ENCODE data around the gene MOGAT2. TPM values are rescaled to one million over a fixed set of nuclear protein-coding genes. Genes with fewer than 3 reads are reported as not detected.
A peak's percentile ranks its signal among the peaks of the same experiment; 100 is the strongest.

The MOGAT2 gene
- total and polyA plus RNA-seq, 2 of the 13 experiments (the other 11 are each of a cell fraction or from before 2014, with no cell fraction given) = 27.2 to 27.8 TPM

- H3K79me2 ChIP-seq (ENCODE audit: insufficient read depth, low read length) = no peaks in the 10 kb centered on the region
- no peak overlapping the region for H3K4me3 ChIP-seq (replicated peaks in 1 of 3; ENCODE audit: insufficient read depth in 1 of 3, low read depth in 2 of 3, low read length in 3 of 3)
- FAIRE-seq (no peak), DNase-seq (ENCODE audit: low spot score) (no peak), ATAC-seq (no peak)
- no TSS peak for BruUV-seq (replicated peaks)
- no peak overlapping the region for H3K27ac ChIP-seq (ENCODE audit: extremely low read length, insufficient read depth, low read length)
- no peaks in the 10 kb centered on the region for H3K36me3 ChIP-seq (replicated peaks in 1 of 2; ENCODE audit: control insufficient read depth in 1 of 2, insufficient read depth in 2 of 2, low read length in 2 of 2)
- no peaks in the 10 kb centered on the region for H4K20me1 ChIP-seq (ENCODE audit: insufficient read depth, low read length)
- 0% methylated on average over 1 of the region's 2 CpGs for WGBS (ENCODE audit: low lambda C conversion rate)
- H3K9ac ChIP-seq (ENCODE audit: insufficient read depth, low read depth, low read length) = no peak overlapping the region
- no peaks in the 10 kb centered on the region for H3K9me3 ChIP-seq (ENCODE audit: low read length)
- TF ChIP-seq, protein P1, sequence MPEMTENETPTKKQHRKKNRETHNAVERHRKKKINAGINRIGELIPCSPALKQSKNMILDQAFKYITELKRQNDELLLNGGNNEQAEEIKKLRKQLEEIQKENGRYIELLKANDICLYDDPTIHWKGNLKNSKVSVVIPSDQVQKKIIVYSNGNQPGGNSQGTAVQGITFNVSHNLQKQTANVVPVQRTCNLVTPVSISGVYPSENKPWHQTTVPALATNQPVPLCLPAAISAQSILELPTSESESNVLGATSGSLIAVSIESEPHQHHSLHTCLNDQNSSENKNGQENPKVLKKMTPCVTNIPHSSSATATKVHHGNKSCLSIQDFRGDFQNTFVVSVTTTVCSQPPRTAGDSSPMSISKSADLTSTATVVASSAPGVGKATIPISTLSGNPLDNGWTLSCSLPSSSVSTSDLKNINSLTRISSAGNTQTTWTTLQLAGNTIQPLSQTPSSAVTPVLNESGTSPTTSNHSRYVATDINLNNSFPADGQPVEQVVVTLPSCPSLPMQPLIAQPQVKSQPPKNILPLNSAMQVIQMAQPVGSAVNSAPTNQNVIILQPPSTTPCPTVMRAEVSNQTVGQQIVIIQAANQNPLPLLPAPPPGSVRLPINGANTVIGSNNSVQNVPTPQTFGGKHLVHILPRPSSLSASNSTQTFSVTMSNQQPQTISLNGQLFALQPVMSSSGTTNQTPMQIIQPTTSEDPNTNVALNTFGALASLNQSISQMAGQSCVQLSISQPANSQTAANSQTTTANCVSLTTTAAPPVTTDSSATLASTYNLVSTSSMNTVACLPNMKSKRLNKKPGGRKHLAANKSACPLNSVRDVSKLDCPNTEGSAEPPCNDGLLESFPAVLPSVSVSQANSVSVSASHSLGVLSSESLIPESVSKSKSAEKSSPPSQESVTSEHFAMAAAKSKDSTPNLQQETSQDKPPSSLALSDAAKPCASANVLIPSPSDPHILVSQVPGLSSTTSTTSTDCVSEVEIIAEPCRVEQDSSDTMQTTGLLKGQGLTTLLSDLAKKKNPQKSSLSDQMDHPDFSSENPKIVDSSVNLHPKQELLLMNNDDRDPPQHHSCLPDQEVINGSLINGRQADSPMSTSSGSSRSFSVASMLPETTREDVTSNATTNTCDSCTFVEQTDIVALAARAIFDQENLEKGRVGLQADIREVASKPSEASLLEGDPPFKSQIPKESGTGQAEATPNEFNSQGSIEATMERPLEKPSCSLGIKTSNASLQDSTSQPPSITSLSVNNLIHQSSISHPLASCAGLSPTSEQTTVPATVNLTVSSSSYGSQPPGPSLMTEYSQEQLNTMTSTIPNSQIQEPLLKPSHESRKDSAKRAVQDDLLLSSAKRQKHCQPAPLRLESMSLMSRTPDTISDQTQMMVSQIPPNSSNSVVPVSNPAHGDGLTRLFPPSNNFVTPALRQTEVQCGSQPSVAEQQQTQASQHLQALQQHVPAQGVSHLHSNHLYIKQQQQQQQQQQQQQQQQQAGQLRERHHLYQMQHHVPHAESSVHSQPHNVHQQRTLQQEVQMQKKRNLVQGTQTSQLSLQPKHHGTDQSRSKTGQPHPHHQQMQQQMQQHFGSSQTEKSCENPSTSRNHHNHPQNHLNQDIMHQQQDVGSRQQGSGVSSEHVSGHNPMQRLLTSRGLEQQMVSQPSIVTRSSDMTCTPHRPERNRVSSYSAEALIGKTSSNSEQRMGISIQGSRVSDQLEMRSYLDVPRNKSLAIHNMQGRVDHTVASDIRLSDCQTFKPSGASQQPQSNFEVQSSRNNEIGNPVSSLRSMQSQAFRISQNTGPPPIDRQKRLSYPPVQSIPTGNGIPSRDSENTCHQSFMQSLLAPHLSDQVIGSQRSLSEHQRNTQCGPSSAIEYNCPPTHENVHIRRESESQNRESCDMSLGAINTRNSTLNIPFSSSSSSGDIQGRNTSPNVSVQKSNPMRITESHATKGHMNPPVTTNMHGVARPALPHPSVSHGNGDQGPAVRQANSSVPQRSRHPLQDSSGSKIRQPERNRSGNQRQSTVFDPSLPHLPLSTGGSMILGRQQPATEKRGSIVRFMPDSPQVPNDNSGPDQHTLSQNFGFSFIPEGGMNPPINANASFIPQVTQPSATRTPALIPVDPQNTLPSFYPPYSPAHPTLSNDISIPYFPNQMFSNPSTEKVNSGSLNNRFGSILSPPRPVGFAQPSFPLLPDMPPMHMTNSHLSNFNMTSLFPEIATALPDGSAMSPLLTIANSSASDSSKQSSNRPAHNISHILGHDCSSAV (CRISPR knock-in tag; IDR thresholded peaks at IDR 0.05; ENCODE audit: borderline replicate concordance) = no peak
- TF ChIP-seq CEBPB (IDR thresholded peaks at IDR 0.05; ENCODE audit: borderline replicate concordance, low read depth, low read length) = peak; percentile 38; the same call in 1 of the 2 replicates
- 0 out of 2 replicates have a peak, but pooled peaks have one; percentile 0 for TF ChIP-seq BCL6 (CRISPR knock-in tag; IDR thresholded peaks at IDR 0.05)
- peak; percentile 35; the same call in 1 of the 2 replicates for TF ChIP-seq CEBPG (CRISPR knock-in tag; IDR thresholded peaks at IDR 0.05)
- peak; percentile 4; the same call in 1 of the 2 replicates for TF ChIP-seq HNF4A (CRISPR knock-in tag; IDR thresholded peaks at IDR 0.05)
- no peak for TF ChIP-seq CREB1 (IDR thresholded peaks at IDR 0.05)
- no peak for TF ChIP-seq CREB1 (CRISPR knock-in tag; IDR thresholded peaks at IDR 0.05)
- ChIA-PET CTCF (ENCODE audit: low intra/inter-chr PET ratio, low total read pairs) (no interaction called here), POLR2A (no interaction called here)
- in situ Hi-C loops (cut with HindIII; ENCODE audit: extremely low pct_ligation_motif_present, low pct_unique_long_range_greater_than_20kb) (no loop called here), intact Hi-C loops (cut with micrococcal nuclease; ENCODE audit: unreplicated experiment) (no loop called here)
- peaks cover 66% of the 10 kb centered on the region for H3K4me1 ChIP-seq (ENCODE audit: insufficient read depth, low read length)
- no peaks in the 10 kb centered on the region for H3K27me3 ChIP-seq (ENCODE audit: control insufficient read depth in 1 of 2, insufficient read depth in 2 of 2, low read length in 2 of 2)
- no peak overlapping the region for H2AFZ ChIP-seq (ENCODE audit: low read length)
- H3K4me2 ChIP-seq (ENCODE audit: low read depth, low read length) = no peak overlapping the region
Measured at GRCh38 chr11:75757651-75758050, 40.0 kb downstream of the MOGAT2 start.
